Fibroblast of peridontal ligament (primary cell): ENCODE results near the gene PAXX.

Experiments
- DNase-seq: peaks from one replicate; pipeline ENCODE4 v3.0.0-alpha.2; 2010; ENCODE audit errors: extremely low read depth

The PAXX gene

DNA sequence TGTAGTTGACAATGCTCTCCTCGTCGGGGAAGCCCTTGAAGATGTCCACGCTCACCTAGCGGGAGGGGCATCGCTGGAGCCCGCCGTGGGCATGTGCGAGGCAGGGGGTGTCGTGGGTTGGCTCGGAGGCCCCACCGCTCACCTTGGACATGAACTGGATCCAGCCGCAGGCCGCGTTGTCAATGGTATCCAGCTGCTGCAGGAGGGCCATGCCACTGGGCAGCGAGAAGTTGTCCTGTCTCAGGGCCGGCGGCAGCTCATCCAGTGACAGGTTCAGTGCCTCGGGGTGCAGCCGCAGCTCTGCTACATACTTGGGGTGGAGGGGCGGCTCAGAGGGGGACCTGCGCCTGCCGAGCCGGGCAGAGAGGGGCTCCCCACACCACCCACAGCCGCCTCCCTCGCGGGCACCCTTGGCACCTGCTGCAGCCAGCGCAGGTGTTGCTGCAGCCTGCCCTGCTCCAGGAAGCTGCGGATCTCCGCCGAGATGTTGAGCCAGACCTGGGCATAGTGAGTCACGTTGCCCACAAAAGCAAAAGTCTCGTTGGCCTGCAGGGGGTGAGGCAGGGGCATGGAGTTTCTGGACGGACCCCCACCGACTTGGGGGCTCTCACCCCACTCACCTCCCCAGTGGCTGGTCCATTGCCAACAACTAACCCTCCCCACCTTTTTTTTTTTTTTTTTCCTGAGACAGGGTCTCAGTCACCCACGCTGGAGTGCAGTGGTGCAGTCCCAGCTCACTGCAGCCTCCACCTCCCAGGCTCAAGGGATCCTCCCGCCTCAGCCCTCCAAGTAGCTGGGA, 26.7 kb downstream of the PAXX start:
- DNase-seq = no peak

DNA sequence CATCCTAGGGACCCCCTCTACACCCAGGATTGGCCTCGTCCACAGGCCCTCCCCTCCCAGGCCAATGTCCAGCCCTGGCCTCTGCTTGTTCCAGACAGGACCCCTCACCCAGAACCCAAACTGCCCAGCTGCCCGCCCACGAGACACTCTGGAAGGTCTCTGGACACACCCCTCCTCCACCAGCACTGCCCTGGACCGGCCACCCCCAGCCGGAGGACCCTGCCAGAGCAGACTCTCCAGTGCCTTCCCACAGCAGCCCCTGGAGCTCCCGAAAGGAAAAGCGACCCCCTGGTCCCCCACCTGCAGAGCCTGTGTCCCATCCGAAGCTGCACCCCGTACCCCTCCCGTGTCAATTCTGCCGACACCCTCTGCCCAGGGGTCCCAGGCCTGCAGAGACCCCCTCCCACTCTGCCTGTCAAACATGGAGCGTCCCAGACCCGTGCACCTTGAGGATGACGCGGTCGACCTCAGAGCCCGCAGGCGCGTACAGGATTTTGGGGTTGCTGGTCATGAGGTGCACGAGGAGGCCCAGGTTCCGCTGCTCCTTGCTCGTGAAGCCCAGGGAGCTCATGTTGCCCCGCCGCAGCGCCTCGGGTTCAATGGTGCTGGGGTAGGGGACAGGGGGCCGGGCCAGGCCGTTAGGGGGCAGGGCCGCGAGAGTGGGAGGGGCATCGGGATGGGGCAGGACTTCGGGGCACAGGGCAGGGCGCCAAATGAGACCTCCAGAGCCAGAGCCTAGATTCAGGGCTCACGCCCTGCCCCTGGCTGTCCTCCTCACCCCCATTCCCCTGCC, 27.9 kb downstream of the PAXX start:
- DNase-seq = no peak

DNA sequence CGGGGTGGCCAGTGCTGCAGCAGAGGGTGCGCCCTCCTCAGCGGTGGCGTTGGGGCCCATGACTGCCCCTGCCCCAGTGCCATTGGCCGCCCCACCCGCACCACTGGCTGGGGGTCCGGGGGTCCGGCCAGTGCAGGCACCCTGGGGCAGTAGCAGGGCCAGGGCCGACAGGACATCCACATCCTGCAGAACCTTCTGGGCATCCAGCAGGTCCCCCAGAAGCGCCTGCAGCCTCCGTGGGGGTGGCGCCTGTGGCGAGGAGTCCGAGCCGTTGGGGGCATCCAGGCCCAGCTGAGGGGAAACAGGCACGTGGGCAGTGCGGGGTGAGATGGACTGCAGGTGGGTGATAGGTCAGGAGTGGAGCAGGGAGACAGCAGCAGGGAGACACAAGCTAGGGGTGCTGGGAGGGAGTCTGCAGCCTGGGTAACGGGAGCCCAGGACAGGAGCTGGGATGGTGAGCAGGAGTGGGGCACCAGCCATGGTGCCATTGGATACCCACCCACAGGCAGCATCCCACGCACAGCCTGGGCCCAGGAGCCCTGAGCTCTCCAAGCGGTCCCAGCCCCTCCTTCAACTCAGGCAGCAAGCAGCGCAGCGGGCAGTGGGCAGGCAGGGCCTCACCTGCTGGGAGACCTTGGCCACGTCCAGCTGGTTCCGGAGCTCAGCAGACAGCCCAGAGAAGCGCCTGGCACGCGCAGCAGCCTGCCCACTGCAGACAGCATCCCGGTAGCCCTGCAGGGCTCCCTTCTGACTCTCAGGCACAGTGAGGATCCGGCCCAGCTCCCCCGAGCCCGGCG, 28.7 kb downstream of the PAXX start:
- no peak for DNase-seq

DNA sequence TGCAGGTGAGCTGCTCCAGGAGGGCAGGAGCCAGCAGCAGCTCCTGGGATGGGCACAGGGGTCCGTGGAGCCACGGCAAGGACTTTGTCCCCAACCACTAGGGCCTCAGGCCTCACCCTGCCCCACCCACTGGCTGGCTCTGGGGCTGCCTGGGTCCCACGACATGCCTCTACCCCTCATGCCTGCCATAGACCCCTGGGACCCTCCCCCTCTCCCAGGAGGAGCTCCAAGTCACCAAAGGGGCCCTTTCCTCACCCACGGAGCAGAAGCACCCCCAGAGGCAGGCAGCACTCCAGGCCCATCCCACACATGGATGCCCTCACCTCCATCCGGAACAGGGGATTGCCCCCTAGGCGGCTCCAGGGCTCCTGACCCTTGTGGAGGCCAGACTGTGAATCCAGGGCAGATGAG, 29.4 kb downstream of the PAXX start:
- DNase-seq = no peak

DNA sequence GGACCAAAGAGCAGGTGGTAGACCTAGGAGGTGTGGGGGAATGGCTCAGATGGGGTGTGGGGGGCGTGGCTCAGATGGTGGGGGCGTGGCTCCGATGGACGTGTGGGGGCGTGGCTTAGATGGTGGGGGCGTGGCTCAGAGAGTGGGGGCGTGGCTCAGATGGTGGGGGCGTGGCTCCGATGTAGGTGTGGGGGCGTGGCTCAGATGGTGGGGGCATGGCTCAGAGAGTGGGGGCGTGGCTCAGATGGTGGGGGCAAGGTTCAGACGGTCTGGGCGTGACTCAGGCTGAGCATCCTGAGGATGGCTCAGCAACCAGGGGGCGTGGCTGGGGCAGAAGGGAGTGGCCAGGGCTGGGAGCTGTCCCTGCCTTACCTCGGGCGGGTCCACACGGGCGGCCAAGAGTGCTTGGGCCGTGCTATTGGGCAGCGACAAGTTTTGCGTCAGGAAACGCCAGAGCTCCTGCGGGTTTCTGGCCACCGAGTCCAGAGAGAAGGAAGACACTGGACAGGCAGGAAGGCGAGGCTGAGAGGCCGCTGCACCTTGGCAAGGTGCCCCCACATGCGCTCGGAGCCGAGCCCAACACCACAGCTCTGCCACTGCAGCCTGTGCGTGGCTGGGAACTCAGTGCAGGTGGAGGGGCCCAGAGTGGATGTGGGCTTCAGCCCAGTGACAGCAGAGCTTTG, 29.9 kb downstream of the PAXX start:
- DNase-seq = no peak

DNA sequence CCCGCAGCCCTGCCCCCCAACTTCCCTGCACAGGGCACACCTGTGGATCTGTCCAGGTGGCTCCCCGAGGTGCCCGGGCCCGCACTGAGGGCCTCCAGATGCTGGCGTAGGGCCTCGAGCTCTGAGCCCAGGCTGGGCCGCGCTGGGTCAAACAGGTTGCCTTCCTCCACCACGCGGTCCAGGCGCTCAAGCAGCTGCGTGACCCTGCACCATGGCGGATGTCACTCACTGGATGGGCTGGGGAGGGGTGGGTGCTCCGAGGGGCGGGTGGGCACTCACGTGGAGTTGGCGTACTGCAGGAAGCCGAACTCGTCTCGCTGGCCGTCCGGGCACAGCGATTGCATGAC, 30.4 kb downstream of the PAXX start:
- DNase-seq = no peak

DNA sequence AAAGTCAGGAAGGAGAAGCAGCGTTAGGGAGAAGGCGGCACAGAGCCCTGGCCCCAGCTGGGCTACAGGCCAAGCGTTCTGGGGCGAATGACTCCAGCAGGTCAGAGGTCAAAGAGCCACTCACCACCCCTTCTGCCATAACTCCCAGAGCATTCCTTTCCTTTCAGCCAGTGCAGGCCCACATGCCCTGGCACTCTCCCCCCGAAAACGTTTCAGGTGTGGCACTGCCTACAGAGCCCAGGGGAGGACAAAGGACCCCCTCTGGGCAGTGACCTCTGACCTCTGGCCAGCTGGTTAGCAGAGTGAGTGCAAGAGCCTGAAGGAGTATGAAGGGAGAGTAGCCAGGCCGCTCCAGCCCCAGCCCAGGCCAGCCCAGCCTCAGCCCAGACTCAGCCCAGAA, 30.9 kb downstream of the PAXX start:
- no peak for DNase-seq

DNA sequence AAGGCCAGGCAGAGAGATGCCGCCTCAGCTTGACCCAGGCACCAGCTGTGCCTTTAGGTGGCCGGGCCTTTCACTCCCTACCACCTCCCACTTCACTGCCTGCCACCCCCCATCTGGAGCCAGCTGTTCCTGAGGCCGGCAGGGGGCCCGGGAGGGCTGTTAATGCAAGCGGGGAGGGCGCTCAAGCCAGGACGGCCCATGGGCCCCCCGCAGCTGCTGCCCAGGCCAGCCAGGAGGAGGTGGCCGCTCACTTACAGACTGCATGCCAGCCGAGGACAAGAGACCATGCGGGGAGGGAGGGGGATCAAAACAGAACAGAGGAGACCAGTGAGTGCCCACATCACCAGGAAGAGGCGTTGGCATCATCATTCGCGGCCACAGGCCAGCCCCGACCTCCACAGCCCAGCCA, 31.4 kb downstream of the PAXX start:
- no peak for DNase-seq

DNA sequence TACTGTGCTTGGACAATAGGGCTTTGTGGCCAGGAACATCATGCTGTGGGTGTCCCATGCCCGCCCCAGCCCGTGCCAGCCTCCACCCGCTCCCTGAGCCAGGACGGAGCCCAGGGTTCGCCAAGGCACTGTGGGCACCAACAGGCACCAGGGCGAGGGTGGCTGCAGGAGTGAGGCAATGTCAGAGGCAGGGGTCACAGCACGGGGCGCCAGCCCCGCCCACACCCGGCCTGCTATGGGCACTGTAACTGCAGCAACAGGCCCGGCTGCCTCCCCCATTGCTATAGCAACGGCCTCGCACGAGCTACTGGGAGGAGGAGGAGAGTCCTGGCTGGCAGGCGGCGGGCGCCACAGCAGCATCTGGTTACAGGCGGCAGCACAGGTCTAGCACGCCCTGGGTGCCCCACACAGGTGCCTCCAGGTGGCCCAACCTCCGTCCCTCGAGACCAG, 33.3 kb downstream of the PAXX start:
- no peak for DNase-seq

DNA sequence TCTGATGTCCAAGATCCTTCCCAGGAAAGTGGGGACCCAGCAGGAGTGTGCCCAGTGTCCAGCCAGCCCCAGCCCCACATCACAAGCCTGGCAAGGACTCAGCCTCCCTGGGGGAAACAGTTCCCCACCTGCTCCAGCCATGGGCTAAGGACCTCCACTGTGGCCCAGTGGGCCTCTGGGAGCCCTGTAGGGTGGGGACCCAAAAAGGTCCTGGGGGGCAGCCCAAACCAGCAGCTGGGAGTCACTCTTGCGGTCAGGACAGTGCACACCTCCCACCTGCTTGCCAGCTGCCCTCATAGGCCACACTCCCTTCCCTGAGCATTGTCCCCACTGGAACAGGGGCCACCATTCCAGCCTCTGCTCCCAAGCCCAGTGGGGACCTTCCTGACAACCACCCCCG, 34.2 kb downstream of the PAXX start:
- DNase-seq = no peak

DNA sequence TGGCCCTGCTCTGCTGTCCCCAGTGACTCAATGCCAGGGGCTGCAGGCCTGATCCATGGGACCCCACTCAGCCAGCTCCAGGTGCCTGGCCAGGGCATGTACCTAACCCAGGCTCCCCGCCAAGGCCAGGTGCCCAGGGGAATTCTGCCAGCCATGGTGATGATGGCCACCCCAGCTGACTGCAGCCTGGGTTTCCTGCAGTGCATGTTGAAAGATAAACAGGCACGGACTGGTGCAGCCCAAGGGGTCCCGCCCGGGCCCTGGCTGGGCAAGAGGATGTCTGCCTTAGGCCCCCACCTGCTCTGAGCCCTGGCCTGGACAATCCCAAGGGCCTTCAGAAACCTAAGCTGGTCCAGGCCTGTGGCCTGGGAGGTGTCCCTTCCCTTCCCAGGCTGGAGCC, 34.6 kb downstream of the PAXX start:
- no peak for DNase-seq

DNA sequence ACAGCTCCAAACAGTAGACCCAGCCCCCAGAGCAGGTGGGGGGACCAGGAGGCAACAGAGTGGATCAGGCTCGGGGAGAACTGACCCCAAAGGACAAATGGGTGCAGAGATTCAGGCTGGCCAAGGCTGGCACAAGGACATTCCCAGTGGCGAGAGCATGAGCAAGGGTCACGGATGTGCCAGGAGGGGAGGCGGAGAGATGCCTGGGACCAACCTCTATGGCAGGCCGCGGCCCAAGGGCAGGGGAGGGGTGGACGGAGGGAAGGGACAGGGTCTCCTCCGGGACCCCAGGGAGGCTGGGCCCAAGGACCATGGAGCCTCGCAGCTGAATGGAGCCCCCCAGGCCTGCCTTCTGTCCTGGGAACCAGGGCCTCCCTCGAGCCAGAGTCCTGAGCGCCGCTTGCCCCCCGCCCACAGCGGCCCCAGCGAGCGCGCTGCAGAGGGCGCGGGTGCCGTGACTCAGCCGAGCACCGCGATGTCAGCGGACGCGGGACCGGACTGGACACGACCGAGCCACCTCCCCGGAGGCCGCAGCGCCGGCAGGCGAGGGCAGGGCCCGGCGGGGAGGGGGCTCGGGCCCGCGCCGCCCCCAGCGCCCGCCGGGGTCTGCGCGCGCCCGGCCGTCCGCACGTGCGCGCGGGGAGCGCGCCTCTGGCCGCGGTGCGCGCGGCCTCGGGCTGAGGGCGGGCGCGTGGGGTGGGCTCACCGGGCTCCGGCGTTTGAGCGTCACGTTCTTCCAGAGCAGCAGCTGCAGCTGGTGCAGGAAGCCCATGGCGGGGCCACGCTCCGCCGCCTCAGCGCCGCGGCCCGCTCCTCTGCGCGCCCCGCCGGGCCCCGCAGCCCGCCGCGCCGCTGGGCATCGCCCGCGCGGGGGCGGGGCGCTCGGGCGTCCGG, 35.4 kb downstream of the PAXX start, which contains the start of gene ABCA2:
ABCA2 (minus strand) TSS at position 869 of the 894 bp plus-strand sequence; CDS start at position 772, 97 bp downstream.
- no peak for DNase-seq

DNA sequence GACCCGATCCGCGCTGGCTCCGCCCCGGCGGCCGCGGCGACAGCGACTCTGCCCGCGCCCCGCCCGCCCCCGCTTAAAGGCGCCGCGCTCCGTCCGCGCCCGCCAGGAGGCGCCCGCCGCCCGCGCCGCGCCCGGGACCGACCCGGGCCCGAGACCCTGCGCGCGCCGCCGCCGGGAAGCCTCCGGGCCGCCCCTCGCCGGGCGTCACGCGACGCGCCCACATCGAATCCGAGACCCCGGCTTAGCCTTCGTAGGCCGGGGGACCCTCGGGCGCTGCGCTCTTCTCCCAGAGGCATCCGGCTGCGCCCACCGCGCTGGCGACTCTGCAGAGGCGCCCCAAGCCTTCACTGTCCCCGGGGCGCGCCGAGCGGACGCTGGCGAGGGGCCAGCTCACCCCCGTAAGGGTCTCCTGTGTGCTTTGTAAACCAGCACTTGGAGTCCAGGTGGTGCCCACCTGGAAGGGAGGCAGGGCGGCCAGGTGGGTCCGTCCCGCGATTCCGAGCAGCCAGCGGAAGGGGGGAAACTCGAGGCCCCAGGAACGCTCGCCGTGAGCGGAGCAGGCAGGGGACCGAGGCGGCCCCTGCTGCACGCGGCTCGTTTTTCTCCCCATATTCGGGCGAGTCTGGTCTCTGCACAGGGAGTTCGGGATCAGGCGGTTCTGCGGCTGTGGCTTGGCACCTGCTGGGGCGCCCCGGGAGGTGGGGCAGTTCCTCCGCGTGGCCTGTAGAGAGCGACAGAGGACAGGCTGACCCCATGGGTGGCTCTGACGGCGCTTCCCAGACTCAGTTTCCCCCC, 36.2 kb downstream of the PAXX start:
- peak; percentile 6 for DNase-seq

DNA sequence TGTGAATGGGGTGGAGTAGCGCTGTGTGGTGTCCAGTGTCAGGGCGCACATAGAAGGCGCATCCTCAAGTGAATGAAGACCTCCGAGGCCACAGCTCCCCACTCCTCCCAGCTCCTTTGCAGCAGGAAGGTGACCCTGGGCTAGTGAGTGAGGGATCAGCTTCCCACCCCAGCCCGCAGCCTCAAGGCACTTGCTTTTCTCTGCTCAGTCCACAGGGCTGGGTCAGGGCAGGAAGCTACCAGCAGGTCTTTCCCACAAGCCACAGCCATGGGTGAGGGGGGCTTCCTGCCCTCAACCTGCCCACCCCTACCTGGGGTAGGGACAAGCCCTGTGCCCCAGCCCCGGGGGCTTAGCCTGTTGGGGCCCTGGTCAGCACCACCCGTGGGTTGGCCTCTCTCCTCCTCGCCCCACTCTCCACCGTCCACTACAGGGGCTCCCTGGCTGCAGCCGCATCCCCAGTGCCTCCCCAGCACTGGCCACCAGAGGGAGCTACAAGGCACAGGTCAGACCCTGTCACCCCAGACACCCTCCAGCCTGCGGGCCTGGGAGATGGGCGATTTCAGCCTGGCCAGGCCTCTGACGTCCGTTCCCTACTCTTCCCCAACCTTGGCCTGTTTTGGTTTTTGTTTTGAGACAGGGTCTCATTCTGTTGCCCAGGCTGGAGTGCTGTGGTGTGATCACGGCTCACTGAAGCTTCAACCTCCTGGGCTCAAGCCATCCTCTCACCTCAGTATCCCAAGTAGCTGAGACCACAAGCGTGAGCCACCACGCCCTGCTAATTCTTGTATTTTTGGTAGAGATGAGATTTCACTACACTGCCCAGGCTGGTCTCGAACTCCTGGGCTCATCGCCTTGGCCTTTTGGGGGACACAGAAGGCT, 37.1 kb downstream of the PAXX start:
- DNase-seq = peak; percentile 35

DNA sequence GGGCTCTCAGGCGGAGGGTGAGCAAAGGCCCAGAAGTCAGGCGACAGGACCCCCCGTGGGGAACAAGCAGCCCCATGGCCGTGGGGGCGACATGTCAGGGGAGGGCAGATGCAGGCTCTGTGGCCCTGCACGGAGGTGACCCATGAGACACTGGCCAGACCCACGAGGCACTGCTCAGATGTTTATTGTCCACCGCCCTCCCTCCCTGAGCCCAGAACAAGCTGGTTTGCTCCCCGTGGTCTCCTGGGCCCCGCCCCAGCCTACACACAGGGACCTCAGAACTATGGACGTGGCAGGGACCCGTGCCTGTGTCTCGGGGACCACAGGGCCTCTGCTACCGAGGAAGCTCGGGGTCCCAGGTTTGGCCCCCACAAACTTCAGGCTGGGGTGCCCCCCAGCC, 37.8 kb downstream of the PAXX start:
- no peak for DNase-seq

DNA sequence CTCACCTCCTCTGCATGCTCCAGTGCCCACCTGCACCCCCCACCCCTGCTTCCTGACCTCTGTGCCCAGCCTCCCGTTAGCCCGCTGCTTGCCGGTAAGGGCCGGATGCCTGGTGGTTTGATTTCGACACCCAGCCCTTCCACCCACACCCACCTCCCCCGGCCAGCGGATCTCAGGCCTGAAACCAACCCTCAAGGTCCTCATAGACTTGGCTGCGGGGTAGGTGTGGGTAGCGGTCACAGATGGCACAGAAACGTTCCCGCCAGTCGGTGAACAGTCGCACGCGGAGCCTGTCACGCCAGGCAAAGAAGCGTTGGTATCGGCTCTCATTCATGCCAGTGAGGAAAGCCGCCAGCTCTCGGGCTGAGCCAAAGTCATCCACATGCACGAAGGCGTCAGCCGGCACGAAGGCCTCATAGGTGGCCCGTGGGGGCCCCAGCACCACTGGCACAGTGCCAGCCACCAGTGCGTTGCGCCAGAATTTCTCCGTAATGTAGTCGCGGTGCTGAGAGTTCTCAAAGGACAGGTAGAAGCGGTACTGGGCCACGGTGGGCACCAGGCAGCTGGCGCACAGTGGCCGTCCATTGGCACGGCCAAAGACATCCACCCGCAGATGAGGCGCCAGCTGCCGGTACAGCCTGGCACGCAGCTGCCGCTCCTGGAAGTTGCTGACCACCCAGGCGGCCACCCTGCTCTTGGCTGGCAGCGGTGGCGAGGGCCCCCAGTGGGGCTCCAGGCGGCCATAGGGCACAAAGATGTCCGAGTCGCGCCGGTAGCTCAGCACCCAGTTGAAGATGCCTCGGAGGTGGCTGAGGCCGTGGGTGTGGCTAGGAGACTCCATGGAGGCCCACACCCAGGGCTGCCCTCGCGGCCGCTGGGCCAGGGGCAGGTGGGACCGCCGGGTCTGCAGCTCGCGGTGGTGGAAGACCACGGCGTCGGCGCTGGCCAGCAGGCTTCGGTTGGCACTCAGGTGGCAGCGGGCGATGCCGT, 38.6 kb downstream of the PAXX start:
- no peak for DNase-seq

DNA sequence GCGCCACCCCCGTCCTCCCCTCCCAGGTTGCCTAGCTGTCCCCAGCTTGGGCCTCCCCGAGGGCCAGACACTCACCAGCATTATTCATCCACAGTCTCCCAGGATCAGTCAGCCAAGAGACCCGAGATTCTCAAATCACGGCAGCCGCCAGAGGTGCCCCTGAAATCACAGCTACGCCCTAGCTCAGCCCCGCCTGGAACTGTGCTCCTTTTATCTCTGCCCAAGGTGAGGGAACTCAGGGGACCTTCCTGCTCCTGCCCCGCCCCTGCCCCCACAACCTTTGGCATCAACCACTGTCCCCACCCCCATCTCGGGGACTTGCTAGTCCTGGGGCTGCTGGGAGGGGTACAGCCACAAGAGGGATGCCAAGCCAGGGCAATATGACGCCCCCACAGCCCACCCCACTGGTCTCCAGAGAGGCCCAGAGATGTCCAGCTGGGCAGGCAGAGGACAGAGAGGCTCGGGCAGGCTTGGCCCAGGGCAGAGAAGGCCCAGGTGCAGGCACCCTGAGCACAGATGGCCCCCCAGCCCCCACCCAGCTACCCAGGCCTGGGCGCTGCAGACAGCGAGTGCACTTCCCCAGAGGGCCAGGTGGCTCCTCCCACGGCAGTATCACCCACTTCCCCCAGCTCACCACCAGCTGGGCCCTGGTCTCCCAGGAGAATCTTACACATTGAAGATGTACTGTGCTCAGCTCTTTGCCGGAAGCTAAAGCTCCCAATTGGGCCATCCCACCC, 39.9 kb downstream of the PAXX start, which contains the start of gene FUT7:
FUT7 (minus strand) TSS at position 185 of the 737 bp plus-strand sequence; CDS start at position 88, 97 bp downstream.
- DNase-seq = no peak
